Type B pancreatic cell (in vitro differentiated cells): ENCODE results near the gene SLC35D2. TPM values are rescaled to one million over a fixed set of nuclear protein-coding genes. Genes with fewer than 3 reads are reported as not detected.

Source experiments
- DNase-seq: peaks from one replicate; pipeline ENCODE4 v3.0.0; 2021; ENCODE audit warnings: mixed read lengths; ENCODE audit not compliant: unreplicated experiment; ENCODE audit errors: extremely low spot score
- H3K27ac Mint-ChIP-seq: 2 replicates; pipeline ENCODE4 v1.8.0; 2021; ENCODE audit warnings: mild to moderate bottlenecking, mixed read lengths
- H3K27me3 Mint-ChIP-seq: 2 replicates; pipeline ENCODE4 v1.8.0; 2021; ENCODE audit warnings: mixed read lengths
- H3K36me3 Mint-ChIP-seq: 2 replicates; pipeline ENCODE4 v1.8.0; 2021; ENCODE audit warnings: mixed read lengths
- H3K4me1 Mint-ChIP-seq: one replicate; pipeline ENCODE4 v1.8.0; 2021; ENCODE audit warnings: mixed read lengths; ENCODE audit not compliant: unreplicated experiment
- H3K4me3 Mint-ChIP-seq: 2 replicates; pipeline ENCODE4 v1.8.0; 2021; ENCODE audit warnings: mild to moderate bottlenecking, mixed read lengths
- H3K9me3 Mint-ChIP-seq: 2 replicates; pipeline ENCODE4 v1.8.0; 2021; ENCODE audit warnings: mixed read lengths
- total RNA-seq: library from RNA; stranded (reverse); gene quantifications from 2 replicates; pipeline ENCODE4 v1.2.1, GENCODE V29; 2021; ENCODE audit warnings: low replicate concordance
- TF ChIP-seq, protein P1 (sequence below): fragments of 200-600 bp; sonication (generic); conservative IDR thresholded peaks from 2 replicates; pipeline ENCODE4 v1.5.0; 2021; ENCODE audit warnings: antibody characterized with exemption, mild to moderate bottlenecking

SLC35D2 gene
- total RNA-seq, 1 donor from 2014 or later: 25.7 TPM

DNA sequence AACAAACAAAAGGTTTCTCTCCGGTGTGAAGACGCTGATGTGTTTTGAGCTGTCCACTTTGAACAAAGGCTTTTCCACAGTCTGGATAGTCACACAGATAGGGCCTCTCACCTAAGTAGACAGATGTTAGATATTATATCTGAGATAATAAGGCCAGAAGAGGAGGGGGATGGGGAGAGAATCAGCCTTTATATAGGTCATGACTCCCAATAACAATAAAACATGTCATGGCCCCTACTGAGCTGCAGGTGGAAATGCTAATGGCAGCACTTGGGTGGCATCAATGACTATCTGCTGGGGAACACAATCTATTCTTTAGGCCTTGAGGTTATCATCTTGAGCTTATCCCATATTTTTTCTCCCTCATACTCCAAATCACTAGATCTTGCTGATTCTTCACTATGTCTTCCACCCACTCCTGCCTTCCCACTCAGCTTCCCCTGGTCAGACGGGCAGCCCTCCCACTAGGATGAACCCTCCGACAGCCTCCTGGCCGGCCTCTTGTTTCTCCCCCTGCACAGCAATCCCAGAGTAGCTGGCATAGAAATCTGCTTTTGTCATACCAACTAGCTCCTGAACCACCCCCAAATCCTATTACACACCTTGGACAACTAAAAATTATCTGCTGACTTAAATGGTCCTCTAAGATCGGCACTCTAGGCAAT, 11.5 kb upstream of the SLC35D2 start:
- Mint-ChIP-seq H3K4me3 (no peak overlapping the region), H3K27ac (no peak overlapping the region), H3K9me3 (no peaks in the 10 kb centered on the region), H3K4me1 (peaks cover 8% of the 10 kb centered on the region), H3K27me3 (no peaks in the 10 kb centered on the region), H3K36me3 (peaks cover 11% of the 10 kb centered on the region)
- TF ChIP-seq, protein P1, sequence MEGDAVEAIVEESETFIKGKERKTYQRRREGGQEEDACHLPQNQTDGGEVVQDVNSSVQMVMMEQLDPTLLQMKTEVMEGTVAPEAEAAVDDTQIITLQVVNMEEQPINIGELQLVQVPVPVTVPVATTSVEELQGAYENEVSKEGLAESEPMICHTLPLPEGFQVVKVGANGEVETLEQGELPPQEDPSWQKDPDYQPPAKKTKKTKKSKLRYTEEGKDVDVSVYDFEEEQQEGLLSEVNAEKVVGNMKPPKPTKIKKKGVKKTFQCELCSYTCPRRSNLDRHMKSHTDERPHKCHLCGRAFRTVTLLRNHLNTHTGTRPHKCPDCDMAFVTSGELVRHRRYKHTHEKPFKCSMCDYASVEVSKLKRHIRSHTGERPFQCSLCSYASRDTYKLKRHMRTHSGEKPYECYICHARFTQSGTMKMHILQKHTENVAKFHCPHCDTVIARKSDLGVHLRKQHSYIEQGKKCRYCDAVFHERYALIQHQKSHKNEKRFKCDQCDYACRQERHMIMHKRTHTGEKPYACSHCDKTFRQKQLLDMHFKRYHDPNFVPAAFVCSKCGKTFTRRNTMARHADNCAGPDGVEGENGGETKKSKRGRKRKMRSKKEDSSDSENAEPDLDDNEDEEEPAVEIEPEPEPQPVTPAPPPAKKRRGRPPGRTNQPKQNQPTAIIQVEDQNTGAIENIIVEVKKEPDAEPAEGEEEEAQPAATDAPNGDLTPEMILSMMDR: no peak
- peak; percentile 50 for DNase-seq

DNA sequence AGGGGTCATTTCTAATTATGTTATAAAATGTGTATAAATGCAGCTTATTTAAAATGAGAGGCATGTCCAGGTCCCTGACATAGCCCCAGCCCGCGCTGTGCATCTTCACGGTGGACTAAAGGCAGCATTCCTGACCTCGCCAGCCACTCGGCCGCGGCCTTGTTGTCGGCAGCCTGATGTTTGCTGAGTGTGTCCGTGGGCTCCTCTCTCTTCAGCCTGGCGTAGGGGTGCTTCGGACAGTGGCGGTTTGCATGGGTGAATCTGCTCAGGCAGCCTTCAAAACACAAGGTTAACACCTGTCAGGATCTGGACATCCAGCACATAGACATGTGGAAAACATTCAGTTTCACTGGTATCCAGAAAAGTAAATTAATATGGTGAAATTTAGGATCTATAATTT, 8.8 kb upstream of the SLC35D2 start:
- H3K27ac Mint-ChIP-seq: peak overlapping the region; percentile 71
- DNase-seq: peak; percentile 40
- H3K9me3 Mint-ChIP-seq: no peaks in the 10 kb centered on the region
- H3K36me3 Mint-ChIP-seq: peaks cover 7% of the 10 kb centered on the region
- H3K27me3 Mint-ChIP-seq: no peaks in the 10 kb centered on the region
- TF ChIP-seq, protein P1: no peak
- peaks cover 4% of the 10 kb centered on the region for H3K4me1 Mint-ChIP-seq
- H3K4me3 Mint-ChIP-seq: no peak overlapping the region

DNA sequence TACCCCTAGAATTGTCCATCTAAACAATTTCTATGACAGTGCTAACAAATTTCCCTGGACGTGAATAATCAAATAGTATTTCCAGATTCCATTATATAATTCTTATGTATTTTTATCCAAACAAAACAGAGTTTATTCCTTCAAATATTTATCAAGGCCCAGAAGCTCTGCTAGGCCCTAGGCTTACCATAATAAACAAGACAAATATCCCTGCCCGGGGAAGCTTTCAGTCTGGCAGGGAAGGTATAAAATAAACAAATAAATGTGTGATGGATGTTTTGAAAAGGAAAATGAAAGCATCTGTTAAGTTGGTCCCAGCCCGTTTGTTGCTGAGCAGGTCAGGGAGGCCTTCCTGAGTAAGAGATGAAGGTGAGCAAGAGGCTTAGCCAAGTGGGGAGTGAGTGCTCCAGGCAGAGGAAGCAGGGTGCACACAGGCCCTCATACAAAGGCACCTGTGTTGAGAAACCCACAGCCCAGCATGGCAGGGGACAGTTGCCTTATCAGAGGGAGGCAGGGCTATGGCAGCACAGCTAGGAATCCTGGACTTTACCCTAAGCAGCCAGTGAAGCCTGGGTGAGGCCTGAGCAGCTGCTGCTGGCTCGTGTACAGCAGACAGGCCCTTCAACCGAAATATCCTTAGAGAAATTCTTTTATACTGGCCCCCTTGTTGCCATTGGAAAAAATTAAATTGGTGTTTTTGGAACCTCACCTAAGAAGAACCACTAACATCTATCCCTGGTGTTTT, 7.7 kb upstream of the SLC35D2 start:
- no peak for DNase-seq
- H3K4me3 Mint-ChIP-seq: no peak overlapping the region
- H3K27me3 Mint-ChIP-seq: no peaks in the 10 kb centered on the region
- peak overlapping the region; percentile 71 for H3K27ac Mint-ChIP-seq
- H3K9me3 Mint-ChIP-seq: no peaks in the 10 kb centered on the region
- H3K4me1 Mint-ChIP-seq: peaks cover 4% of the 10 kb centered on the region
- TF ChIP-seq, protein P1: no peak
- H3K36me3 Mint-ChIP-seq: peaks cover 7% of the 10 kb centered on the region

DNA sequence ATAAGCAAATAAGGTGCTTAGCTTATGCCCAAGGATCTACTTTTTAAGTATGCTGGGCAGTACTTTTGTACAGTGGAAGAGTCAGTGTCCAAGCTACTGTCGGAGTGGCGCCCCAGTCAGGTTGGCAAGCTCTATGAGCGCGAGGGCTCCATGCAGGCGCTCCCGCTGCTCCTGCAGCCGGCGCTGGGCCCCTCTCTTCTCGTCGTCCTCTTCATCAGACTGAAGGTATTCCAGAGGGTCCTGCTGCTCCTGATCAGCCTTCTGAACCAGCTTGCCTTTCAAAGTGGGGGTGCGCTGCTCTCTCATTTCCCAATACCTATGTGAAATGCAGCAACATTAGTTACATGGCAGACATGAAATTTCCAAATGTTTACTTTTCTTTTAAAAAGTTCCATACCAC, 4.6 kb upstream of the SLC35D2 start:
- no peak for DNase-seq
- Mint-ChIP-seq H3K9me3 (no peaks in the 10 kb centered on the region), H3K27me3 (no peaks in the 10 kb centered on the region), H3K4me1 (peaks cover 7% of the 10 kb centered on the region), H3K36me3 (no peaks in the 10 kb centered on the region), H3K27ac (no peak overlapping the region), H3K4me3 (no peak overlapping the region)
- TF ChIP-seq, protein P1: no peak

DNA sequence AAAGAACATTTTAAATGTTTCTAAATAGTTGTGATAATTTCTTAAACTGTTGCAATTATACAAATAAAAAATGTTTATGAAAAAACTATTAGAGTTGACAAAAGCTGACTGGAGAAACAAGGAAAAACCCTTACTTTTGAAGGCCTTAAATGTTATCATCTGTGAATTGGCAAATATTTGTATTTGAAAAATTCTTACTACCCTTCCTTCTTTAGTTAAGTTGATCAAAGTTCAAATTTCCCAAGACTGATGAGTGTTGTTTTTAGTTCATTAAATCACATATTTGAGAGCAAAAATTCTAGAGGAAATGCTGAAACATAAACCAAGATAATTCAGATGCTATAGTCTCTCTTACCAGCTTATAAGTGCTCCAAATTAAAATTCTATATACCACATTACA, 2.6 kb upstream of the SLC35D2 start:
- H3K9me3 Mint-ChIP-seq: no peaks in the 10 kb centered on the region
- DNase-seq: no peak
- no peak overlapping the region for H3K4me3 Mint-ChIP-seq
- H3K27ac Mint-ChIP-seq: no peak overlapping the region
- H3K27me3 Mint-ChIP-seq: no peaks in the 10 kb centered on the region
- H3K36me3 Mint-ChIP-seq: no peaks in the 10 kb centered on the region
- TF ChIP-seq, protein P1: no peak
- peaks cover 14% of the 10 kb centered on the region for H3K4me1 Mint-ChIP-seq
